ENCODE measurements around the gene SCUBE1. TPM values are rescaled to one million over a fixed set of nuclear protein-coding genes. Genes with fewer than 3 reads are reported as not detected.

SCUBE1 gene
- total RNA-seq, 1 experiment from 2014 or later, result not detected

DNA sequence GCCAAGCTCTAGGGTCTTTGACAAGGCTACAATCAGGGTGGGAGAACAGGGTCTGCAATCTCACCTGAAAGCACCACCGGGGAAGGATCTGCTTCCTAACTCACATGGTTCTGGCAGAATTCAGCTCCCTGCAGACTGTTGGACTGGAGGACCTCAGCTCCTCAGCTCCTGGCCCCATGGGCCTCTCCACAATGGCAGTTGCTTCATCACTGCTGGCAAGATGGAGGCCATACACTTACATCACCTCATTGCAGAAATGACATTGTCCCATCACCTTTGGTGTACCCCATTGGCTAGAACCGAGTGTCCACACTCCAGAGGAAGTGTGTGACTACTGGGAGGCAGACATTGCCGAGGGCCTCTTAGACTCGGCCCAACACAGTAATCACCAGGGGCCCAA is 47.7 kb upstream of the SCUBE1 start:
- DNase-seq, result no peak
- Histone ChIP-seq H3K79me2 (ENCODE audit: low read depth) (no peaks in the 10 kb centered on the region), H3K27ac (no peak overlapping the region), H3K9me2 (ENCODE audit: insufficient read depth) (no peaks in the 10 kb centered on the region), H3K27me3 (ENCODE audit: insufficient read depth, low read depth) (peaks cover 97% of the 10 kb centered on the region), H3K4me1 (replicated peaks; ENCODE audit: insufficient read depth) (no peaks in the 10 kb centered on the region), H3K4me3 (no peak overlapping the region), H4K20me1 (ENCODE audit: insufficient read depth) (no peaks in the 10 kb centered on the region), H3K4me2 (no peak overlapping the region), H3K36me3 (ENCODE audit: low read depth) (no peaks in the 10 kb centered on the region), H2AFZ (no peak overlapping the region), H3F3A (ENCODE audit: insufficient read depth, low read depth) (no peaks in the 10 kb centered on the region), H3K9me3 (ENCODE audit: insufficient read depth, low read depth) (no peaks in the 10 kb centered on the region)
- BruUV-seq (replicated peaks), result no TSS peak
- CTCF ChIA-PET, result no interaction called here
- POLR2A ChIA-PET (ENCODE audit: unreplicated experiment), result no interaction called here
- intact Hi-C loops (cut with micrococcal nuclease; ENCODE audit: unreplicated experiment), result no loop called here
- TF ChIP-seq, protein P1, sequence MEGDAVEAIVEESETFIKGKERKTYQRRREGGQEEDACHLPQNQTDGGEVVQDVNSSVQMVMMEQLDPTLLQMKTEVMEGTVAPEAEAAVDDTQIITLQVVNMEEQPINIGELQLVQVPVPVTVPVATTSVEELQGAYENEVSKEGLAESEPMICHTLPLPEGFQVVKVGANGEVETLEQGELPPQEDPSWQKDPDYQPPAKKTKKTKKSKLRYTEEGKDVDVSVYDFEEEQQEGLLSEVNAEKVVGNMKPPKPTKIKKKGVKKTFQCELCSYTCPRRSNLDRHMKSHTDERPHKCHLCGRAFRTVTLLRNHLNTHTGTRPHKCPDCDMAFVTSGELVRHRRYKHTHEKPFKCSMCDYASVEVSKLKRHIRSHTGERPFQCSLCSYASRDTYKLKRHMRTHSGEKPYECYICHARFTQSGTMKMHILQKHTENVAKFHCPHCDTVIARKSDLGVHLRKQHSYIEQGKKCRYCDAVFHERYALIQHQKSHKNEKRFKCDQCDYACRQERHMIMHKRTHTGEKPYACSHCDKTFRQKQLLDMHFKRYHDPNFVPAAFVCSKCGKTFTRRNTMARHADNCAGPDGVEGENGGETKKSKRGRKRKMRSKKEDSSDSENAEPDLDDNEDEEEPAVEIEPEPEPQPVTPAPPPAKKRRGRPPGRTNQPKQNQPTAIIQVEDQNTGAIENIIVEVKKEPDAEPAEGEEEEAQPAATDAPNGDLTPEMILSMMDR (conservative IDR thresholded peaks at IDR 0.05), result no peak
- TF ChIP-seq EZH2 (IDR thresholded peaks at IDR 0.05; ENCODE audit: low read depth), result no peak

DNA sequence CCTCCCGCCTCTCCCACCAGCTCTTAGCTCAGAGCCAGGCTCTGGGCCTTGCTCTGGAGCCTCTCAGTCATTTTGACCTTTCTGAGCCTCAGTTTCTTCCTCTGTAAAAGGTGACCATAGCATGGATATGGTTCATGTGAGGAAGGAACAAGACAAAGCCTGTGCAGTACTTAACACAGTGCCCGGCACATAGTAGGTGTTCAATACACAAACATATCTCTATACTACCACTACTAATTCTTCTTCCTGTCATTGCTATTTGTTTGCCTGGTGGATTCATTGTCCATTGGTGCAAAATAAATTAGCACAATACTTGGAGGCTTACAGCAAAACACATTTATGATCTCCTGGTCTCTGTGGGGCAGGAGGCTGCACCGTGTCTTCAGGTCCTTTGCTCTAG is 47.0 kb upstream of the SCUBE1 start:
- ChIA-PET CTCF (no interaction called here), POLR2A (ENCODE audit: unreplicated experiment) (no interaction called here)
- Histone ChIP-seq H3K36me3 (ENCODE audit: low read depth) (no peaks in the 10 kb centered on the region), H3K4me2 (no peak overlapping the region), H3F3A (ENCODE audit: insufficient read depth, low read depth) (no peaks in the 10 kb centered on the region), H3K4me3 (no peak overlapping the region), H2AFZ (no peak overlapping the region), H3K79me2 (ENCODE audit: low read depth) (no peaks in the 10 kb centered on the region), H3K4me1 (replicated peaks; ENCODE audit: insufficient read depth) (no peaks in the 10 kb centered on the region), H3K27me3 (ENCODE audit: insufficient read depth, low read depth) (peaks cover 95% of the 10 kb centered on the region), H4K20me1 (ENCODE audit: insufficient read depth) (no peaks in the 10 kb centered on the region), H3K27ac (no peak overlapping the region), H3K9me3 (ENCODE audit: insufficient read depth, low read depth) (no peaks in the 10 kb centered on the region), H3K9me2 (ENCODE audit: insufficient read depth) (no peaks in the 10 kb centered on the region)
- TF ChIP-seq, protein P1 (conservative IDR thresholded peaks at IDR 0.05), result no peak
- TF ChIP-seq EZH2 (IDR thresholded peaks at IDR 0.05; ENCODE audit: low read depth), result no peak
- no TSS peak for BruUV-seq (replicated peaks)
- intact Hi-C loops (cut with micrococcal nuclease; ENCODE audit: unreplicated experiment), result no loop called here
- no peak for DNase-seq

DNA sequence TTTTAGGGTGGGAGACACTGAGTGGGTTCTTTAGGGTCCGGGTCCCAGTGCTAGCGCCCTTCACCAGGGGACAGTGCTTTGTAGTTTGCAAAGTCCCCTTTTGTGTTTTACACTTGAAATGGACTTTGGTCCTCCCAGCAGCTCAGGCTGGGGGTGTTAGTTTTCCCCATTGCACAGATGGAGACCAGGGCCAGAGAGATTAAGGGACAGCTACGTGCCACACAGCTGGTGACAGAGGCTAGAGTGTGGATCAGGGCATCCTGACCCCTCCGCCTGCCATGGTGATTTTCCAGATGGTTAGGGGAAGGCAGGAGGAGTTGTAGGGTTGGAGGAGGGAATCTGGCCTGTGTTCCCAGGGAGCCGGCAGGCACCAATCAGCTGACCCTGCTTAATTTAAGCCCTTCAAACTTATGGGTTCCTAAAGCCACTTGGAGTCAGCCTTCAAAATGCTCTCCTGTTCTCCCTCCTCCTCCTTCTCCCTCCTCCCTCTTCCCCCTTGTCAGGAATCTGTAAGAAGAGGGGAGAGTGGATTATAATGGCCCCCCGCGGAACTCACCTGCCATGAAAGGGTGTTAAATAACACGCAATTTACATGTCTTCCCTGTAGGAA is 46.2 kb upstream of the SCUBE1 start:
- peaks cover 95% of the 10 kb centered on the region for H3K27me3 ChIP-seq (ENCODE audit: insufficient read depth, low read depth)
- no peak overlapping the region for H3K4me3 ChIP-seq
- H3F3A ChIP-seq (ENCODE audit: insufficient read depth, low read depth), result no peaks in the 10 kb centered on the region
- H3K9me3 ChIP-seq (ENCODE audit: insufficient read depth, low read depth), result no peaks in the 10 kb centered on the region
- no peak overlapping the region for H3K27ac ChIP-seq
- BruUV-seq (replicated peaks), result no TSS peak
- ChIA-PET POLR2A (ENCODE audit: unreplicated experiment) (no interaction called here), CTCF (interaction anchor here (0.6 kb wide), 1 partner anchor 736 kb away, joined by 3 read pairs; no protein-coding TSS in a partner anchor)
- no peak overlapping the region for H2AFZ ChIP-seq
- H3K4me2 ChIP-seq, result no peak overlapping the region
- H3K4me1 ChIP-seq (replicated peaks; ENCODE audit: insufficient read depth), result no peaks in the 10 kb centered on the region
- no peak for DNase-seq
- H3K79me2 ChIP-seq (ENCODE audit: low read depth), result no peaks in the 10 kb centered on the region
- H4K20me1 ChIP-seq (ENCODE audit: insufficient read depth), result no peaks in the 10 kb centered on the region
- H3K9me2 ChIP-seq (ENCODE audit: insufficient read depth), result no peaks in the 10 kb centered on the region
- TF ChIP-seq EZH2 (IDR thresholded peaks at IDR 0.05; ENCODE audit: low read depth), result no peak
- TF ChIP-seq, protein P1 (conservative IDR thresholded peaks at IDR 0.05), result no peak
- no peaks in the 10 kb centered on the region for H3K36me3 ChIP-seq (ENCODE audit: low read depth)
- intact Hi-C loops (cut with micrococcal nuclease; ENCODE audit: unreplicated experiment), result no loop called here

Data from PC-9 (cell line).